Heart left ventricle (tissue), 16 donors: Measurements from ENCODE around the gene MED16. TPM values are rescaled to one million over a fixed set of nuclear protein-coding genes. Genes with fewer than 3 reads are reported as not detected.

ENCODE experiments used
- ATAC-seq, 4 donors: fragments of 200-7000 bp; cut with Tn5 transposase; one replicate each; pipeline ENCODE4 v1.9.1; 2020 to 2022; ENCODE audit warnings: moderate library complexity in 4 of 4, mild to moderate bottlenecking in 3 of 4, moderate number of reproducible peaks in 1 of 4
- DNase-seq, 5 donors: peaks; one replicate each; pipeline ENCODE4 v3.0.0-alpha.2; 2020
- H3K27ac ChIP-seq, 12 donors: fragments of 200-600 bp; sonication (generic) in 4 of 12; one replicate each; pipeline versions ENCODE4 v1.5.0 to v1.8.0; 2016 to 2022; ENCODE audit warnings: mild to moderate bottlenecking in 2 of 12
- H3K27me3 ChIP-seq, 9 donors: fragments of 200-600 bp; sonication (generic) in 2 of 9; one replicate each; pipeline versions ENCODE4 v1.5.1 to v1.8.0; 2016 to 2022; ENCODE audit warnings: mild to moderate bottlenecking in 3 of 9
- H3K36me3 ChIP-seq, 9 donors: fragments of 200-600 bp; sonication (generic) in 2 of 9; one replicate each; pipeline versions ENCODE4 v1.5.0 to v1.8.0; 2018 to 2022; ENCODE audit warnings: mild to moderate bottlenecking in 2 of 9
- H3K4me1 ChIP-seq, 12 donors: fragments of 200-600 bp; sonication (generic) in 4 of 12; one replicate each; pipeline versions ENCODE4 v1.5.0 to v1.8.0; 2016 to 2022; ENCODE audit warnings: mild to moderate bottlenecking in 3 of 12
- H3K4me3 ChIP-seq, 12 donors: fragments of 200-600 bp; sonication (generic) in 4 of 12; one replicate each; pipeline versions ENCODE4 v1.5.0 to v1.8.0; 2017 to 2022; ENCODE audit warnings: mild to moderate bottlenecking in 9 of 12, moderate library complexity in 4 of 12
- H3K9me3 ChIP-seq, 12 donors: fragments of 200-600 bp; sonication (generic) in 4 of 12; one replicate each; pipeline versions ENCODE4 v1.5.0 to v1.8.0; 2016 to 2022; ENCODE audit warnings: mild to moderate bottlenecking in 1 of 12
- POLR2A ChIP-seq, 2 donors: fragments of 450-650 bp; IDR thresholded peaks; one replicate each; pipeline ENCODE4 v1.6.1; 2017; ENCODE audit warnings: antibody characterized with exemption in 2 of 2, mild to moderate bottlenecking in 2 of 2, moderate library complexity in 2 of 2
- WGBS, 4 donors: extraction: QIAGEN DNeasy Blood & Tissue Kit in 2 of 4; methylation state at CpG; one replicate each; pipeline versions ENCODE4 v1.1.5 to v1.1.7; 2013 to 2018; 5-methylcytosine and 5-hydroxymethylcytosine counted together
- intact Hi-C, 10 donors: fragments of 100-400 bp; cut with DNase I; formaldehyde crosslinking; loops; one replicate each; pipeline versions ENCODE4 v1.11.1 to v1.14.2; 2022
- polyA plus RNA-seq, 2 donors: library from polyadenylated mRNA; stranded (reverse); fragments of 200-250 nt; gene quantifications; one replicate each; pipeline ENCODE4 v1.2.3, GENCODE V29; 2013
- total RNA-seq, 9 donors: library from RNA; depleted of rRNA in 2 of 9; stranded (reverse); fragments of >200 nt in 2 of 9; fragmentation: NEBNext Ultra II Directional in 3 of 9; extraction: Animal tissue kit (Norgen Biotek cat#: 25700) in 3 of 9; gene quantifications; one replicate each; pipeline versions ENCODE4 v1.1.0 to v1.2.4, GENCODE V29; 2016 to 2023
- TF ChIP-seq, protein P1 (sequence below), 12 donors: fragments of 200-600 bp; sonication (generic) in 4 of 12; IDR thresholded peaks; one replicate each; pipeline versions ENCODE4 v1.5.0 to v1.8.0; 2018 to 2022; ENCODE audit warnings: antibody characterized with exemption in 12 of 12, mild to moderate bottlenecking in 5 of 12
- donor health status: ischemic (EF 13 %, LVEDD 7.1; RV severe dilation, severe dysfunction).
- donor health status: healthy with polysubstance abuse.
- donor health status: DM: no; HTN: yes; CAD: no.
- donor health status: DM: no; HTN: no; CAD: no.
- donor health status: ischemic (EF 25% LVEDD 6.9; RV normal size, moderate dysfunction).
- donor health status: ischemic (EF 25% LVEDD 5.7; RV mildly dilated, moderate dysfunction).
- donor health status: healthy.
- donor health status: DM: yes; HTN: yes; CAD: no.
- donor health status: ischemic (EF 35%, LVEDD 5.7; RV mildly dilated, moderate dysfunction).
- donor health status: nonischemic (EF 11% LVEDD 7.7; RV severe dilation, severe dysfunction).
- donor health status: DM: yes; HTN: yes; CAD: no.
- donor health status: PGD.
- donor health status: ischemic (EF 29% LVEDD 5.4; RV normal size, mild dysfunction).
- donor health status: nonischemic (EF 23%, LVEDD 6.1; RV moderate dilation, normal function).

MED16 gene
- total and polyA plus RNA-seq, 11 donors: 17.5 to 41.9 (median 26.2) TPM

DNA sequence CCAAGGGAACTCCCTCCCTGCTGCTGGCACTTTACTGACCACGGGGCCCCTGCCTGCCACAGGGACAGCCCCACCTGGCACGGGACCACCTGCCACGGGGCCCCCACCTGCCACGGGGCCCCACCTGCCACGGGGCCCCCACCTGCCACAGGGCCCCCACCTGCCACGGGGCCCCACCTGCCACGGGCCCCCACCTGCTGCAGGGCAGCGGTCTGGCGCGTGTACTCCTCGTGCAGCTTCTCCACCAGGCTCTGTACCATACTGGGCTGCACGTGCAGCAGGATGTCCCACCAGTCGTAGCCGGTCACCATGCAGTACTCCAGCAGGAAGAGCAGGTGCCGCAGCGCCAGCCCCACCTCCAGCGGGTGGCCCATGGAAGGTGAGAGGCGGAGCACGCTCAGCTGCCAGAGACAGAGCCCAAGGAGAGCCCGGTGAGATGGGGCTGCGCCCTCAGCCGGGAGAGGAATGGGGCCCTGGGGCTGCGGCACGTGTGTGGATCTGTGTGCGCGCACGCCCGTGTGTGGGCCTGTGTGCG, 16.1 kb downstream of the MED16 start:
- Histone ChIP-seq H3K4me1 (peaks cover 0 to 8% (median 0%) of the 10 kb centered on the region in 12 donors), H3K27ac (no peak overlapping the region), H3K9me3 (no peaks in the 10 kb centered on the region), H3K36me3 (peaks cover 0 to 69% (median 53%) of the 10 kb centered on the region in 9 donors), H3K27me3 (no peaks in the 10 kb centered on the region), H3K4me3 (no peak overlapping the region)
- no peak for DNase-seq
- WGBS, 4 donors: 89 to 93% (median 91%) methylated on average over 26 to 29 of the region's 29 CpGs
- TF ChIP-seq, protein P1, sequence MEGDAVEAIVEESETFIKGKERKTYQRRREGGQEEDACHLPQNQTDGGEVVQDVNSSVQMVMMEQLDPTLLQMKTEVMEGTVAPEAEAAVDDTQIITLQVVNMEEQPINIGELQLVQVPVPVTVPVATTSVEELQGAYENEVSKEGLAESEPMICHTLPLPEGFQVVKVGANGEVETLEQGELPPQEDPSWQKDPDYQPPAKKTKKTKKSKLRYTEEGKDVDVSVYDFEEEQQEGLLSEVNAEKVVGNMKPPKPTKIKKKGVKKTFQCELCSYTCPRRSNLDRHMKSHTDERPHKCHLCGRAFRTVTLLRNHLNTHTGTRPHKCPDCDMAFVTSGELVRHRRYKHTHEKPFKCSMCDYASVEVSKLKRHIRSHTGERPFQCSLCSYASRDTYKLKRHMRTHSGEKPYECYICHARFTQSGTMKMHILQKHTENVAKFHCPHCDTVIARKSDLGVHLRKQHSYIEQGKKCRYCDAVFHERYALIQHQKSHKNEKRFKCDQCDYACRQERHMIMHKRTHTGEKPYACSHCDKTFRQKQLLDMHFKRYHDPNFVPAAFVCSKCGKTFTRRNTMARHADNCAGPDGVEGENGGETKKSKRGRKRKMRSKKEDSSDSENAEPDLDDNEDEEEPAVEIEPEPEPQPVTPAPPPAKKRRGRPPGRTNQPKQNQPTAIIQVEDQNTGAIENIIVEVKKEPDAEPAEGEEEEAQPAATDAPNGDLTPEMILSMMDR (IDR thresholded peaks at IDR 0.05): no peak
- no peak for TF ChIP-seq POLR2A (IDR thresholded peaks at IDR 0.05)
- intact Hi-C loops: loop anchor here in 1 of 10 donors (5.0 kb wide), 1 partner anchor 40 kb away; the partner anchor contains the start of gene KISS1R
- ATAC-seq: no peak

DNA sequence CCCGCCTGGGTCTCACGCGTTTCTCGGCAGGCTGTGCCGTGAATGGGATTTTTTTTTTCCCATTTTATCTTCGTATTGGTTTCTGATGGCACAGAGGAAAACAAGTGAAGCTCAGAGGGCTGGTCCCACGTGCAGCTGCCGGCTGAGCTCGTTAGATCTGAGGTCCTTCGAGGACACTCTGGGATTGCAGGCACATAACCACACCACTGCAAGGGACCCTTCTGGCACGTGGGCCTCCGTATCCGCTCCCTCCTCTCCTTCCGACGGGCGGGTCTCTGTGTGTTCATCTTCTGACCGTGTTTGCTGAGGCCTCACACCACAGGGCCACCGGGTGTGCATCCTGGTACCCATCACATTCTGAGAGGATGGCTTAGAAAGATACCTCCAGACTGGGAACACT, 16.9 kb downstream of the MED16 start:
- intact Hi-C loops: loop anchor here in 1 of 10 donors (5.0 kb wide), 1 partner anchor 41 kb away; the partner anchor contains the start of gene KISS1R
- H3K4me3 ChIP-seq: no peak overlapping the region
- DNase-seq (no peak), ATAC-seq (no peak)
- no peaks in the 10 kb centered on the region for H3K9me3 ChIP-seq
- no peak overlapping the region for H3K27ac ChIP-seq
- WGBS, 4 donors: 75 to 85% (median 79%) methylated on average over 18 of the region's 18 CpGs
- H3K27me3 ChIP-seq: no peaks in the 10 kb centered on the region
- peaks cover 0 to 11% (median 0%) of the 10 kb centered on the region in 12 donors for H3K4me1 ChIP-seq
- H3K36me3 ChIP-seq: peaks cover 0 to 61% (median 45%) of the 10 kb centered on the region in 9 donors
- no peak for TF ChIP-seq POLR2A (IDR thresholded peaks at IDR 0.05)
- TF ChIP-seq, protein P1 (IDR thresholded peaks at IDR 0.05): no peak

DNA sequence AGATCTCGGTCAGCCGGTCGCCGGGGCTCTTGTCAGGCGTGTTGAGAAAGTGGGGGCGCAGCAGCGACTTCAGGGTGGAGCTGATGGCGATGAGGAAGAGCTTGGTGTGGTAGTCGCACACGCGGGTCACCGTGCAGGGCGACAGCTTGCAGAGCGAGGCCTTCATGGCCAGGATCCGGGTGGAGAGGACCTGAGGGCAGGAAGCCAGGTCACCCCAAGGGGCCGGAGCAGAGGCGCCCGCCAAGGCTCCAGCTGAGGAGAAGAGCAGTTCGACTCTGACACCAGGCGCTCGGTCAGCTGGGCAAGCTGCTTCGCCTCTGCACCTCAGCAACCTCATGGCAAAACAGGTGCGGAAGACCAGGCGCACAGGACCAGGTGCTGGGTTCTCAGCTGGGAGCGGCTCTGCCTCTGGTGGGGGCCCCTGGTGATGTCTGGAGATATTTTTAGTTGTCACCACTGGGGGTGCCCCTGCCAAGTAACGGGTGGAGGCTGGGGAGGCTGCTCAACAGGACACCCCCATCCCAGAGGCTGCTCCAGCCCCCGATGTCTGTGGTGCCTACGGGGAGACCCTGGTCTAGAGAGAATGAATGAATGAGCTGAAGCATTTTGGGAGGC, 17.6 kb downstream of the MED16 start:
- no peak overlapping the region for H3K27ac ChIP-seq
- TF ChIP-seq POLR2A (IDR thresholded peaks at IDR 0.05): no peak
- TF ChIP-seq, protein P1 (IDR thresholded peaks at IDR 0.05): no peak
- peaks cover 0 to 15% (median 0%) of the 10 kb centered on the region in 12 donors for H3K4me1 ChIP-seq
- 92 to 95% (median 93%) methylated on average over 24 to 28 of the region's 28 CpGs for WGBS, 4 donors
- no peak for ATAC-seq
- peaks cover 0 to 59% (median 41%) of the 10 kb centered on the region in 9 donors for H3K36me3 ChIP-seq
- no peaks in the 10 kb centered on the region for H3K9me3 ChIP-seq
- no peak overlapping the region for H3K4me3 ChIP-seq
- DNase-seq: no peak
- no peaks in the 10 kb centered on the region for H3K27me3 ChIP-seq
- intact Hi-C loops: loop anchor here in 1 of 10 donors (5.0 kb wide), 1 partner anchor 42 kb away; the partner anchor contains the start of gene KISS1R

DNA sequence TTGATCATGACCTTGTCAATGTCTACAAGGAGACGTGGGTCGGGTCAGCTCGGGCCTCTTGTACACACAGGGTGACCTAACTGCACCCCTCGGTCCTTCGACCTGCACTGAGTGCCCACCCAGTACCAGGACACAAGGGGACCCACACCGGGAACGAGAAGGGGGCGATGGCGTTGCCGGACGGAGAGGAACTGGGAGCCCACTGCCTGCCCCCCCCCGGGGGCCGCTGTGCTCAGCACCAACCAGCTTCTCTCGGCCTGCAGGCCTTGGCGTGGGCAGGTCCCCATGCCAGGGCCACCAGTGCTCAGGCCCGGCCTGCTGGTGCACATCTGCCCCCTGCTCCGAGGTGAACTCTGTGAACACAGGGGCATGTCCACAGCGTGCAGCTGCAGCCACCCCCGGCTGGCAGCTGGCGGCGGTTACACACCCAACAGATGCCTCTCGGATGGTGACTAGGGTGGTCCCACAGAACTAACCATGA, 19.4 kb downstream of the MED16 start:
- intact Hi-C loops: loop anchor here in 1 of 10 donors (5.0 kb wide), 1 partner anchor 39 kb away; the partner anchor contains the start of gene R3HDM4

More for the DNA sequence above, 19.4 kb downstream of the MED16 start:
- Histone ChIP-seq H3K4me3 (no peak overlapping the region), H3K36me3 (peaks cover 0 to 65% (median 39%) of the 10 kb centered on the region in 9 donors), H3K27ac (no peak overlapping the region), H3K4me1 (peaks cover 0 to 21% (median 7%) of the 10 kb centered on the region in 12 donors), H3K9me3 (no peaks in the 10 kb centered on the region), H3K27me3 (no peaks in the 10 kb centered on the region)
- ATAC-seq: no peak
- no peak for TF ChIP-seq POLR2A (IDR thresholded peaks at IDR 0.05)
- TF ChIP-seq, protein P1 (IDR thresholded peaks at IDR 0.05): no peak
- no peak for DNase-seq
- 93 to 96% (median 93%) methylated on average over 22 of the region's 22 CpGs for WGBS, 4 donors
